OCI-M2 (cell line): ENCODE data around the gene SHOX.
"Not testable (repeated sequence)": the region's sequence is repeated elsewhere in the genome, so short reads cannot be mapped to it uniquely, and the experiment has no call there.

Source experiments
- DNase-seq: peaks from one replicate; lab custom pipeline; 2025; ENCODE audit not compliant: unreplicated experiment; lab: John Stamatoyannopoulos, UW

The SHOX gene

GRCh38 chrX:630612-631496 lies at the start of gene SHOX:
Gene SHOX (plus strand): TSS chrX:630791. CDS start chrX:630898, 107 bp downstream.
- DNase-seq = no peak

- no peak for DNase-seq
Observed at GRCh38 chrX:581066-581465, 49.5 kb upstream of the SHOX start.

DNA sequence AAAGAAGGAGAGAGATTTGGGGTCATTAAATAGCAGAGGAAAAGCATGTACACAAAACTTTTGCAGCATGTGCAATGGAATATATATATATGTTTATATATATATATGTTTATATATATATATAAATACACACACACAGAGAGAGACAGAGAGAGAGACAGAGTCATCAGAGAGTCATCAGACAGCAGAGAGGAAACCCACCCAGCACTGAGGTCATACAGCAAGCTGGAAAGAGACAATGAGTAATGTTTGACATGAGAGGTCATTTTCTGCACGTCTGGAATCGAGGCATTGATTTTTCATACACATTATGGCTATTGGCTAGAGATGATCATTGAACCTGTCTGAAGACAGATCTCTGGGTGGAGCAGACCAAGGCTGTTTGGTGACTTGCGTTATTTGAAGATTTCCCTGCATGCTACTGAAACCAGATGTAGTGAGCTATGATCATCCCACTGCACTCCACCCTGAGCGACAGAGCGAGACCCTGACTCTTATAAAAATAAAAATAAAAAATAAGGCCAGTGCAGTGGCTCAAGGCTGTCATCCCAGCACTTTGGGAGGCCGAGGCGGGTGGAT lies 48.8 kb upstream of the SHOX start:
- DNase-seq = no peak

DNA sequence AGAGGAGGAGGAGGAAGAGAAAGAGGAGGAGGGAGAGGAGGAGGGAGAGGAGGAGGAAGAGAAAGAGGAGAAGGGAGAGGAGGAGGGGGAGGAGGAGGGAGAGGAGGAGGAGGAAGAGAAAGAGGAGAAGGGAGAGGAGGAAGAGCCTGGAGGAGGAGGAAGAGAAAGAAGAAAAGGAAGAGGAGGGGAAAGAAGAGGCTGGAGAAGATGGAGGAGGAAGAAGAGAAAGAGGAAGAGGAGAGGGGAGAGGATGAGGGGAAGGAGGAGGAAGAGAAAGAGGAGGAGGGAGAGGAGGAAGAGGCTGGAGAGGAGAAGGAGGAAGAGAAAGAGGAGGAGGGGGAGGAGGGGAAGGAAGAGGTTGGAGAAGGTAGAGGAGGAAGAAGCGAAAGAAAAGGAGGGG lies 46.0 kb upstream of the SHOX start:
- no peak for DNase-seq

DNA sequence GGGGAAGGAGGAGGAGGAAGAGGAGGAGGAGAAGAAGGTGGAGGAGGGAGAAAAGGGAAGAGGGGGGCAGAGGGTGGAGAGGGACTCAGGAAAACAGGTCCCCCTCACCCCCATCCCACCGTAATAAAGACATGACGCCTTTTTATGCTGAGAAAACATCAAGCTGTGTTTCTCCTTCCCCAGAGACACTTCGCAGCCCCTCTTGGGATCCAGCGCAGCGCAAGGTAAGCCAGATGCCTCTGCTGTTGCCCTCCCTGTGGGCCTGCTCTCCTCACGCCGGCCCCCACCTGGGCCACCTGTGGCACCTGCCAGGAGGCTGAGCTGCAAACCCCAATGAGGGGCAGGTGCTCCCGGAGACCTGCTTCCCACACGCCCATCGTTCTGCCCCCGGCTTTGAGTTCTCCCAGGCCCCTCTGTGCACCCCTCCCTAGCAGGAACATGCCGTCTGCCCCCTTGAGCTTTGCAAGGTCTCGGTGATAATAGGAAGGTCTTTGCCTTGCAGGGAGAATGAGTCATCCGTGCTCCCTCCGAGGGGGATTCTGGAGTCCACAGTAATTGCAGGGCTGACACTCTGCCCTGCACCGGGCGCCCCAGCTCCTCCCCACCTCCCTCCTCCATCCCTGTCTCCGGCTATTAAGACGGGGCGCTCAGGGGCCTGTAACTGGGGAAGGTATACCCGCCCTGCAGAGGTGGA lies 45.3 kb upstream of the SHOX start:
- no peak for DNase-seq

- DNase-seq = no peak
Observed at GRCh38 chrX:586351-586750, 44.2 kb upstream of the SHOX start.

DNA sequence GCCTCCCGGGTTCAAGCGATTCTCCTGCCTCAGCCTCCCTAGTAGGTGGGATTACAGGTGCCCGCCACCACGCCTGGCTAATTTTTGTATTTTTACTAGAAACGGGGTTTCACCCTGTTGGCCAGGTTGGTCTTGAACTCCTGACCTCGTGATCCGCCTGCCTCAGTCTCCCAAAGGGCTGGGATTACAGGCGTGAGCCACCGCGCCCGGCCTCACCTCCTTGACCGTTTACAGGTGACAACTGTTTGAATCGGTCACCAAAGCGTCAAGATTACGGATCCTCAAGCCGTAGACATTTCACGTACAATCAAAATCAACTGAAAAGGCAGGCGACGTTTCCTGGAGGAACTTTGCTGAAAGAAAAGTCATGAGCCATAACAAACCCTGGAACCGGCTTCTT lies 41.3 kb upstream of the SHOX start:
- not testable (repeated sequence) for DNase-seq

DNA sequence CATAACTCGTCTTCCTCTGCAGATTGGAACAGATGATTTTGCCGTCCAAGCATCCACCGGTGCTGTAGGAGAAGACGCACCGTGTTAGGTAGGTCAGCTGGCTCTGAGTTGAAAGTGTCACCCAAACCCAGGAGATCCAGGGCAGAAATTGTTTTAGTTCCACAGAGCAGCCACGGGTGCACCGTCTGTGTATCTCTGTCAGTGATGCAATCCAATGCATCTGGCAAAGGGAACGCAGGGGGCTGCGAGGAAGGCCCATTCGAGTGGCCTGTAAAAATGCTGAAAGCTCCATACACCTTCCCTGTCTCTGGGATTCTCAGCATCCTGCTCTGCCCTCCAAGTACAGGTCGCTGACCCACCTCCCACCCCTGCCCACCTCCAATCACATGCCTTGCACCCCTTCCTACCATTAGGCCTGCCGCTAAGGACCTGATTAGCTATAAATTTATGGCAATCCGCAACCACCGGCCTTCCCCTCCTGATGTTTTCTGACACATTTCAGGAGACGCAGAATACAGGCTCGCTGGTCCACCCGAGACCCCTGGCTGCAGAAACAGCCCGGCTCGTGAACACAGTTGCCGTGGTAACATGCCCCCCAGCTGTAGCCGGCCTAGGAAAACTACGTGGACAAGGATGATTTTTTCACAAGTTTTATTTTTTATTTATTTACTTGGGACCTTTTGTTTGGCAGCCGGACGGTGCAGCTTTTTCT lies 39.7 kb upstream of the SHOX start:
- no peak for DNase-seq

- no peak for DNase-seq
Observed at GRCh38 chrX:599837-600715, 30.5 kb upstream of the SHOX start.

- DNase-seq = not testable (repeated sequence)
Observed at GRCh38 chrX:603029-603428, 27.6 kb upstream of the SHOX start.

DNA sequence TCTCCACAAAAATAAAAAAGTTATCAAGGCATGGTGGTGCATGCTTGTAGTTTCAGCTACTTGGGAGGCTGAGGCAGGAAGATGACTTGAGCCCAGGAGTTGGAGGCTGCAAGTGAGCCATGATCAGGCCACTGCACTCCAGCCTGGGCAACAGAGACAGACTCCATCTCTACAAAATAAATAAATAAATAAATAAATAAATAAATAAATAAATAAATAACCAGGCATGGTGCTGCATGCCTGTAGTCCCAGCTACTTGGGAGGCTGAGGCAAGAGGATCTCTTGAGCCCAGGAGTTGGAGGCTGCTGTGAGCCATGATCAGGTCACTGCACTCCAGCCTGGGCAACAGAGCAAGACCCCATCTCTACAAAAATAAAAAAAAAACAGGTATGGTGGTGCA lies 26.0 kb upstream of the SHOX start:
- DNase-seq = not testable (repeated sequence)

DNA sequence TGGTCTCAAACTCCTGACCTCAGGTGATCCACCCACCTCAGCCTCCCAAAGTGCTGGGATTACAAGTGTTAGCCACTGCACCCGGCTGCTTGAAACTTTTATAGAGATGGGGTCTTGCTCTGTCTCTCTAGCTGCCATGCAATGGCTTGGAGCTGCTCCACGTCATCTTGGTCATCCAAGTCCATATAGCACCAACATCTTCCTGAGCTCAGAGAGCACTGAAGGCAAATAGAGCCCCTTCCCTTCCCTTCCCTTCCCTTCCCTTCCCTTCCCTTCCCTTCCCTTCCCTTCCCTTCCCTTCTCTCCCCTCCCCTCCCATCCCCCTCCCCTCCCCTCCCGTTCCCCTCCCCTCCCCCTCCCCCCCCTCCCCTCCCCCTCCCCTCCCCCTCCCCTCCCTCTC lies 22.5 kb upstream of the SHOX start:
- DNase-seq = not testable (repeated sequence)

GRCh38 chrX:614136-614535 lies 16.5 kb upstream of the SHOX start:
- DNase-seq = no peak

GRCh38 chrX:617401-617800 lies 13.2 kb upstream of the SHOX start:
- DNase-seq = no peak

GRCh38 chrX:617891-618290 lies 12.7 kb upstream of the SHOX start:
- DNase-seq = no peak

DNA sequence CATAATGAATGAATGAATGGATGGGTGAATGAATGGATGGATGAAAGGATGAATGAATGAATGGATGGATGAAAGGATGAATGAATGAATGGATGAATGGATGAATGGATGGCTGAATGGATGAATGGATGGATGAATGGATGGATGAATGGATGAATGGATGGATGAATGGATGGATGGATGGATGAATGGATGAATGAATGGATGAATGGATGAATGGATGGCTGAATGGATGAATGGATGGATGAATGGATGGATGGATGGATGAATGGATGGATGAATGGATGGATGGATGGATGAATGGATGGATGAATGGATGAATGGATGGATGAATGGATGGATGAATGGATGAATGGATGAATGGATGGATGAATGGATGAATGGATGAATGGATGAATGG lies 12.3 kb upstream of the SHOX start:
- not testable (repeated sequence) for DNase-seq

GRCh38 chrX:618761-619450 lies 11.7 kb upstream of the SHOX start:
- DNase-seq = no peak

DNA sequence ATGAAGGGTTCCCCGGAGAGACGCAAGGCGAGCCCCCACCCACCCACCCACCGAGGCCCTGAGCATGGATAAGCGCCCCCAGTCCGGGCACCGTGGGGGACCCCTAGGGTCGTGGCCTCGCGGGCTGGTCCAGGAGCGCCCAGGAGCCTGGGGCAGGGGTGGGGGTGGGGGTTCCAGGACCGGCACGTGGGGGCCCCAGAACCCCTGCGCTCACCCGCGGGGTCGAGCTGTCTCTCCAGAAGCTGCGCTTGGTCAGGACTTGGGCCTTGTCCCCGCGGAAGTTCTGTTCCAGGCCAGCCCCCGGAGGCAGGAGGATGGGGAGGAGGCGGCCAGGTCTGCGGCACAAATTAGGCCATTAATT lies 11.2 kb upstream of the SHOX start:
- no peak for DNase-seq

DNA sequence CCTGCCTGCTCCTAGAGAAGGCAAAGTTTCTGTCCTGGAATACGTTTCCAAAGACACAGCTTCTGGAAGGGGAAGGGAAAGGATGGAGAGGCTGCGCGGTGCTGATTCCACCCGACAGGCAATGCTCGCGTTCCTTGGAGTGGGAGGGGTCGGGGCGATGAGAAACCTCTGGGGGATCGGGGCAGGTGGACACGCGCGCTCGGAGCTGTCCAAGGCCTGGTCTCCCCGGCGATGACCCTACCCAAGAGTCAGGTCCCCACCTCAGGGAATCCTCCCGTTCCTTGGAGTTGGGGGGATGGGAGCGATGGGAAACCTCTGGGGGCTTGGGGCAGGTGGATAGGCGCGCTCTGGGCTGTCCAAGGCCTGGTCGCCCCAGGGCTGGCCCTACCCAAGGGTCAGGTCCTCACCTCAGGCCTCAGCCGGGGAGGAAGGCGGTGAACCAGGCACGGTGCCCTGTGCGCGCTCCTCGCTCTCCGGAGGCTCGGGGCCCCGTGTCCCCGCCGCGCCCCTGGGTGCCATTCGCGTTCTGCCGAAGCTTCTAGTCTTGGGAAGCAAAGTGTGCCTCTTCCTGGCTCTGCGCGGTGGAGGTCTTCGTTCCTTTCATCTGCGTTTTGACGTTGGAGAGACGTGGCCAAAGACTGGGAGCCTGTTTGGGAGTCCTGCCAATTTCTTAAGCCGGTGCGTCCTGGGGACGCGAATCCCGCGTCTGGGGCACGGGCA lies 10.6 kb upstream of the SHOX start:
- DNase-seq = no peak
